Karpas-422 (cell line): ENCODE measurements around the gene EDDM13. TPM values are rescaled to one million over a fixed set of nuclear protein-coding genes. Genes with fewer than 3 reads are reported as not detected.
"Not testable (repeated sequence)": the region's sequence is repeated elsewhere in the genome, so short reads cannot be mapped to it uniquely, and the experiment has no call there.

Experiments used
- DNase-seq: peaks from one replicate; pipeline ENCODE4 v3.0.0-alpha.2; 2015
- H2AFZ ChIP-seq: fragments of 200-600 bp; sonication (generic); 2 replicates; pipeline ENCODE4 v1.6.1; 2014; ENCODE audit warnings: antibody characterized with exemption, low read length, mixed read lengths
- H3K27ac ChIP-seq: fragments of 200-600 bp; sonication (generic); 2 replicates; pipeline ENCODE4 v1.5.1; 2014; ENCODE audit warnings: mild to moderate bottlenecking, low read length, moderate library complexity
- H3K27me3 ChIP-seq: fragments of 200-600 bp; sonication (generic); 2 replicates; pipeline ENCODE4 v1.6.1; 2014; ENCODE audit warnings: low read length, mixed read lengths
- H3K36me3 ChIP-seq: fragments of 200-600 bp; sonication (generic); 2 replicates; pipeline ENCODE4 v1.6.1; 2014; ENCODE audit warnings: low read length, mixed read lengths; ENCODE audit not compliant: insufficient read depth
- H3K4me1 ChIP-seq: fragments of 200-600 bp; sonication (generic); 2 replicates; pipeline ENCODE4 v1.6.1; 2014; ENCODE audit warnings: mild to moderate bottlenecking, low read length, mixed read lengths
- H3K4me2 ChIP-seq: fragments of 200-600 bp; sonication (generic); 2 replicates; pipeline ENCODE4 v1.6.1; 2014; ENCODE audit warnings: low read length, low read depth, mild to moderate bottlenecking; ENCODE audit not compliant: poor library complexity, severe bottlenecking
- H3K4me3 ChIP-seq: fragments of 200-600 bp; sonication (generic); 2 replicates; pipeline ENCODE4 v1.5.1; 2014; ENCODE audit warnings: mild to moderate bottlenecking, antibody characterized with exemption, low read length, mixed read lengths
- H3K79me2 ChIP-seq: fragments of 200-600 bp; sonication (generic); 2 replicates; pipeline ENCODE4 v1.6.1; 2014; ENCODE audit warnings: mild to moderate bottlenecking, low read length, mixed read lengths
- H3K9ac ChIP-seq: fragments of 200-600 bp; sonication (generic); 2 replicates; pipeline ENCODE4 v1.6.0; 2014; ENCODE audit warnings: low read length
- H3K9me2 ChIP-seq: fragments of 200-600 bp; sonication (generic), shearing (Covaris generic); replicated peaks from 2 replicates; pipeline ENCODE4 v1.6.0; 2014; ENCODE audit warnings: mild to moderate bottlenecking, low read length, moderate library complexity; ENCODE audit not compliant: insufficient read depth
- H3K9me3 ChIP-seq: fragments of 300-700, 200-600 bp; sonication (generic); 2 replicates; pipeline ENCODE4 v1.6.1; 2014; ENCODE audit warnings: low read length, mixed read lengths
- H4K20me1 ChIP-seq: fragments of 200-600 bp; sonication (generic); 2 replicates; pipeline ENCODE4 v1.6.1; 2014; ENCODE audit warnings: mild to moderate bottlenecking, antibody characterized with exemption, low read length, low read depth; ENCODE audit not compliant: insufficient read depth
- total RNA-seq: library from RNA; depleted of rRNA; stranded (reverse); fragments of >200 nt; shearing (Covaris generic); gene quantifications from 2 replicates; pipeline ENCODE4 v1.2.3, GENCODE V29; 2014; ENCODE audit warnings: low replicate concordance; rRNA removed

Gene EDDM13
- total RNA-seq, result not detected in 2 replicates

- no peak for DNase-seq
- no peaks in the 10 kb centered on the region for H3K9me3 ChIP-seq
- no peaks in the 10 kb centered on the region for H3K79me2 ChIP-seq
- no peaks in the 10 kb centered on the region for H3K27me3 ChIP-seq
- H3K9ac ChIP-seq, result no peak within 1 kb of the TSS
- no peak within 1 kb of the TSS for H2AFZ ChIP-seq
- no peak within 1 kb of the TSS for H3K4me2 ChIP-seq
- no peak within 1 kb of the TSS for H3K27ac ChIP-seq
- H4K20me1 ChIP-seq, result no peaks in the 10 kb centered on the region; the same call in 1 of the 2 replicates
- no peaks in the 10 kb centered on the region for H3K9me2 ChIP-seq
- no peaks in the 10 kb centered on the region for H3K4me1 ChIP-seq
- no peaks in the 10 kb centered on the region; the same call in 1 of the 2 replicates for H3K36me3 ChIP-seq
- no peak within 1 kb of the TSS for H3K4me3 ChIP-seq
These were observed at the start of gene EDDM13 for GRCh38 chr19:56272161-56272798. Gene EDDM13 (plus strand): TSS chr19:56272748. CDS start chr19:56272835, 87 bp downstream.

- Histone ChIP-seq H2AFZ (no peak overlapping the region), H3K9me2 (no peaks in the 10 kb centered on the region), H3K4me3 (no peak overlapping the region), H3K9me3 (no peaks in the 10 kb centered on the region), H3K9ac (no peak overlapping the region), H3K36me3 (no peaks in the 10 kb centered on the region), H3K27me3 (no peaks in the 10 kb centered on the region), H4K20me1 (peaks cover 4% of the 10 kb centered on the region), H3K4me1 (no peaks in the 10 kb centered on the region), H3K79me2 (no peaks in the 10 kb centered on the region), H3K4me2 (no peak overlapping the region), H3K27ac (no peak overlapping the region)
- no peak for DNase-seq
These were observed 49.6 kb upstream of the EDDM13 start for GRCh38 chr19:56222901-56223300.

GRCh38 chr19:56223481-56223880 is 49.1 kb upstream of the EDDM13 start:
- no peak overlapping the region for H3K4me3 ChIP-seq
- peaks cover 4% of the 10 kb centered on the region for H4K20me1 ChIP-seq
- no peaks in the 10 kb centered on the region for H3K9me2 ChIP-seq
- no peak overlapping the region for H3K9ac ChIP-seq
- no peaks in the 10 kb centered on the region for H3K9me3 ChIP-seq
- no peak overlapping the region for H3K27ac ChIP-seq
- H3K4me2 ChIP-seq, result no peak overlapping the region
- H2AFZ ChIP-seq, result no peak overlapping the region
- H3K79me2 ChIP-seq, result no peaks in the 10 kb centered on the region
- no peaks in the 10 kb centered on the region for H3K4me1 ChIP-seq
- no peaks in the 10 kb centered on the region for H3K27me3 ChIP-seq
- no peaks in the 10 kb centered on the region for H3K36me3 ChIP-seq
- no peak for DNase-seq

GRCh38 chr19:56245121-56245740 is 27.3 kb upstream of the EDDM13 start:
- Histone ChIP-seq H3K9me3 (no peaks in the 10 kb centered on the region), H2AFZ (no peak overlapping the region), H3K36me3 (no peaks in the 10 kb centered on the region)

GRCh38 chr19:56245764-56246163 is 26.8 kb upstream of the EDDM13 start:
- H3K9me2 ChIP-seq, H3K27me3 ChIP-seq, H3K9me3 ChIP-seq, H3K36me3 ChIP-seq, H3K27ac ChIP-seq, H3K4me1 ChIP-seq, H4K20me1 ChIP-seq, H2AFZ ChIP-seq, H3K4me3 ChIP-seq, H3K4me2 ChIP-seq, H3K9ac ChIP-seq, H3K79me2 ChIP-seq, DNase-seq: not testable (repeated sequence)

More at GRCh38 chr19:56245121-56245740, 27.3 kb upstream of the EDDM13 start:
- Histone ChIP-seq H3K27me3 (no peaks in the 10 kb centered on the region), H3K4me2 (no peak overlapping the region), H3K79me2 (no peaks in the 10 kb centered on the region), H3K9me2 (no peaks in the 10 kb centered on the region), H3K27ac (no peak overlapping the region), H3K4me3 (no peak overlapping the region), H3K9ac (no peak overlapping the region), H3K4me1 (no peaks in the 10 kb centered on the region), H4K20me1 (no peaks in the 10 kb centered on the region)
- DNase-seq, result no peak

GRCh38 chr19:56248736-56249338 is 23.7 kb upstream of the EDDM13 start:
- not testable (repeated sequence) for H4K20me1 ChIP-seq, H3K27me3 ChIP-seq, H3K79me2 ChIP-seq, H3K27ac ChIP-seq, H3K4me3 ChIP-seq, H3K9ac ChIP-seq, H3K9me2 ChIP-seq, H3K9me3 ChIP-seq, H3K4me1 ChIP-seq, DNase-seq, H3K36me3 ChIP-seq, H3K4me2 ChIP-seq, H2AFZ ChIP-seq

- no peaks in the 10 kb centered on the region for H3K79me2 ChIP-seq
- H3K27ac ChIP-seq, result no peak overlapping the region
- H3K9me3 ChIP-seq, result no peaks in the 10 kb centered on the region
- no peaks in the 10 kb centered on the region for H3K9me2 ChIP-seq
- H3K4me2 ChIP-seq, result no peak overlapping the region
- H3K4me3 ChIP-seq, result no peak overlapping the region
- no peaks in the 10 kb centered on the region for H3K27me3 ChIP-seq
- peak; percentile 98 for DNase-seq
- peak overlapping the region; percentile 98 for H2AFZ ChIP-seq
- no peak overlapping the region for H3K9ac ChIP-seq
- H4K20me1 ChIP-seq, result 0 out of 2 replicates have a peak, but pooled peaks cover 3% of the 10 kb centered on the region
- no peaks in the 10 kb centered on the region for H3K4me1 ChIP-seq
- no peaks in the 10 kb centered on the region for H3K36me3 ChIP-seq
These were observed 19.7 kb upstream of the EDDM13 start for GRCh38 chr19:56252699-56253422.

GRCh38 chr19:56253737-56254136 is 18.8 kb upstream of the EDDM13 start:
- Histone ChIP-seq H3K79me2 (no peaks in the 10 kb centered on the region), H3K9ac (no peak overlapping the region), H3K27ac (no peak overlapping the region), H3K4me2 (no peak overlapping the region), H3K27me3 (no peaks in the 10 kb centered on the region), H3K4me3 (no peak overlapping the region), H3K9me2 (no peaks in the 10 kb centered on the region), H3K9me3 (no peaks in the 10 kb centered on the region), H2AFZ (no peak overlapping the region), H4K20me1 (0 out of 2 replicates have a peak, but pooled peaks cover 3% of the 10 kb centered on the region), H3K4me1 (no peaks in the 10 kb centered on the region), H3K36me3 (no peaks in the 10 kb centered on the region)
- peak; percentile 91 for DNase-seq
